Prostate gland (tissue), 2 donors: ENCODE results near the gene NOTCH1.

ENCODE experiments used
- CTCF ChIP-seq, 4 experiments: fragments of 200-600 bp in 2 of 4; fragments of 450-650 bp in 2 of 4; sonication (generic) in 2 of 4; IDR thresholded peaks; 1 replicate in 3 of 4; 2 replicates in 1 of 4; pipeline ENCODE4 v1.5.1; 2016 to 2019; ENCODE audit warnings: antibody characterized with exemption in 4 of 4, mild to moderate bottlenecking in 2 of 4, moderate library complexity in 2 of 4
- POLR2A ChIP-seq: fragments of 450-650 bp; IDR thresholded peaks from one replicate; pipeline ENCODE4 v1.6.1; 2016; ENCODE audit warnings: antibody characterized with exemption, mild to moderate bottlenecking

DNA sequence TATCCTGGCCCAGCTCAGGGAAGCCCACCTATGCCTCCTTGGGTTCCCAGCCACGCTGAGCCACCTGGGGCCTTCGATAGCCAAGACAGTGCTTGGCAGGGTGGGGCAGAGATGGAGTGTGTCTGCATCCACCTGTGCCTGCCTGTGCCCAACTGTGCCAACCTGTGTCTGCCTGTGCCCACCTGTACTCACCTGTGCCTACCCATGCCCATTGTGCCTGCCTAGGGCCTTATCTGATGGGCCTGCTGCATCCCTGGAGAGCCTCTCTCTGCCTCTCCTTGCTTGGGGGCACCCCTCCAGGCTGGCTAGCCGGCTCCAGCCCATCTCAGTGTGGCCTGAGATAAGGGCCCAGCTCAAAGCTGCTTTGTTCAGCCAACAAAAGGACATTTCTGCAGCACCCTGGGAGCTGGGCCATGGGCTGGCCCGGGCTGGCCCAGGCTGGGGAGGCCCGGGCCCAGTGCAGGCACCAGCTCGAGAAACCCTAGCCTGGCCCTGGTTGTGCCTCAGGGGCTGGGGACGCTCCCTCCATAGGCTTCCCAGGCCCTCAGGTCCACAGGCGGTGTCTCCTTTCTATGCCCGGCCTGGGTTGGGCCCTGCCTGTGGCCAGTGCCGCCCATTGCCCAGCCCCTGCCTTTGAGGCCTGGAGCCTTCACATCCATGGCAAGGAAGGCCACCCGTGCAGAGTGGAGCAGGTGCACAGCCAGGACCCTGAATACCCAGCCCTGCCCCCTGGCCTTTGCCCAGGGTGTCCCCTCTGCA, 37.3 kb upstream of the NOTCH1 start:
- TF ChIP-seq CTCF (IDR thresholded peaks at IDR 0.05) = no peak
- TF ChIP-seq POLR2A = no peak
